K562 (cell line): ENCODE data around the gene GGA2. TPM values are rescaled to one million over a fixed set of nuclear protein-coding genes. Genes with fewer than 3 reads are reported as not detected.

Experiments used
- ATAC-seq: fragments of 200-7000 bp; cut with Tn5 transposase; 3 replicates; pipeline ENCODE4 v1.9.1; 2020; ENCODE audit warnings: moderate library complexity
- BruUV-seq: library from RNA; stranded (reverse); fragments of 400-500 nt; replicated peaks from 2 replicates; lab custom pipeline; 2021; lab: Mats Ljungman, UMichigan
- CTCF ChIA-PET: fragments of 300-600 bp; formaldehyde crosslinking; extraction: SDS; loops from one replicate; lab custom pipeline; 2021; ENCODE audit warnings: low intra/inter-chr PET ratio; lab: Yijun Ruan, JAX
- POLR2A ChIA-PET: fragments of 300-600, 350-650 bp; sonication (Branson Sonifier 250); formaldehyde crosslinking; extraction: SDS; loops from one replicate; lab custom pipeline; 2021; ENCODE audit warnings: antibody characterized with exemption, inconsistent platforms; lab: Yijun Ruan, JAX
- DNase-seq, 4 experiments: peaks; one replicate each; pipeline versions ENCODE4 v3.0.0 to v3.0.0-alpha.2; 2011 to 2018; ENCODE audit warnings: low spot score in 3 of 4, mixed read lengths in 3 of 4; ENCODE audit errors: extremely low read depth in 1 of 4
- FAIRE-seq: peaks from 2 replicates; lab custom pipeline; 2011; peaks lifted over from hg19 to GRCh38; lab: Jason Lieb, UNC
- H2AFZ ChIP-seq: 2 replicates; pipeline ENCODE4 v1.6.0; 2011; ENCODE audit warnings: low read depth, low read length, control low read depth, inconsistent platforms
- H3K27ac ChIP-seq: fragments of 200-600 bp; 3 replicates; pipeline ENCODE4 v1.8.0; 2011; ENCODE audit warnings: low read depth, mild to moderate bottlenecking, control low read depth, inconsistent platforms, low read length, moderate library complexity, mixed read lengths; ENCODE audit errors: extremely low read depth
- H3K27me3 ChIP-seq, 2 experiments: fragments of 300-600 bp in 1 of 2; 2 replicates in 1 of 2; 3 replicates in 1 of 2; pipeline versions ENCODE4 v1.6.0 to v1.8.0; 2011; ENCODE audit warnings: inconsistent platforms in 2 of 2, low read length in 2 of 2, mild to moderate bottlenecking in 1 of 2, mixed read lengths in 1 of 2, moderate library complexity in 1 of 2; ENCODE audit not compliant: control insufficient read depth in 2 of 2, insufficient read depth in 2 of 2
- H3K36me3 ChIP-seq: fragments of 300-600 bp; 3 replicates; pipeline ENCODE4 v1.8.0; 2011; ENCODE audit warnings: mild to moderate bottlenecking, low read length, inconsistent platforms; ENCODE audit not compliant: control insufficient read depth, insufficient read depth
- H3K4me1 ChIP-seq, 2 experiments: fragments of 200-600 bp in 1 of 2; replicated peaks in 1 of 2; 2 replicates in 1 of 2; 3 replicates in 1 of 2; pipeline versions ENCODE4 v1.5.1 to v1.8.0; 2011; ENCODE audit warnings: inconsistent platforms in 2 of 2, low read length in 2 of 2, mild to moderate bottlenecking in 1 of 2, mixed read lengths in 1 of 2, moderate library complexity in 1 of 2; ENCODE audit not compliant: control insufficient read depth in 2 of 2, insufficient read depth in 2 of 2
- H3K4me2 ChIP-seq: 2 replicates; pipeline ENCODE4 v1.6.1; 2011; ENCODE audit warnings: low read length, control low read depth, inconsistent platforms, mixed read lengths; ENCODE audit not compliant: insufficient read depth
- H3K4me3 ChIP-seq: fragments of 200-600 bp; sonication (generic), shearing (Covaris generic); 2 replicates; pipeline ENCODE4 v1.5.1; 2016; ENCODE audit warnings: control low read depth, inconsistent platforms
- H3K79me2 ChIP-seq: fragments of 200-600 bp; 3 replicates; pipeline ENCODE4 v1.8.0; 2011; ENCODE audit warnings: low read length, inconsistent platforms; ENCODE audit not compliant: control insufficient read depth, insufficient read depth
- H3K9ac ChIP-seq, 2 experiments: 2 replicates each; pipeline versions ENCODE4 v1.6.0 to v1.6.1; 2011; ENCODE audit warnings: low read depth in 2 of 2, low read length in 2 of 2, control low read depth in 1 of 2, inconsistent platforms in 1 of 2, mild to moderate bottlenecking in 1 of 2, mixed read lengths in 1 of 2; ENCODE audit not compliant: insufficient read depth in 1 of 2
- H3K9me1 ChIP-seq: one replicate; pipeline ENCODE4 v1.6.0; 2011; ENCODE audit warnings: inconsistent platforms, mild to moderate bottlenecking, low read length, moderate library complexity; ENCODE audit not compliant: control insufficient read depth, insufficient read depth
- H3K9me3 ChIP-seq: replicated peaks from 2 replicates; pipeline ENCODE4 v1.5.1; 2011; ENCODE audit warnings: low read depth, low read length, inconsistent platforms; ENCODE audit not compliant: control insufficient read depth, insufficient read depth
- H4K20me1 ChIP-seq: replicated peaks from 2 replicates; pipeline ENCODE4 v1.6.1; 2011; ENCODE audit warnings: low read length, inconsistent platforms, mixed read lengths; ENCODE audit not compliant: control insufficient read depth, insufficient read depth
- ARID2 ChIP-seq: fragments of 450-650 bp; IDR thresholded peaks from 2 replicates; pipeline ENCODE4 v1.6.1; 2017; ENCODE audit warnings: antibody characterized with exemption, mild to moderate bottlenecking
- EHMT2 ChIP-seq: fragments of 450-650 bp; IDR thresholded peaks from 2 replicates; pipeline ENCODE4 v1.6.1; 2018; ENCODE audit warnings: antibody characterized with exemption
- ETV1 ChIP-seq: fragments of 450-650 bp; conservative IDR thresholded peaks from 2 replicates; pipeline ENCODE4 v1.6.1; 2016; ENCODE audit warnings: missing genetic modification characterization, control low read depth, low read depth, missing compliant biosample characterization
- FOXK2 ChIP-seq, 2 experiments: fragments of 450-650 bp; IDR thresholded peaks in 1 of 2; conservative IDR thresholded peaks in 1 of 2; 2 replicates each; pipeline ENCODE4 v1.6.1; 2016; ENCODE audit warnings: low read depth in 2 of 2, mild to moderate bottlenecking in 1 of 2
- GTF2A2 ChIP-seq: IDR thresholded peaks from 2 replicates; pipeline ENCODE4 v1.6.1; 2016; ENCODE audit warnings: mild to moderate bottlenecking, missing genetic modification characterization, missing compliant biosample characterization
- HNRNPH1 ChIP-seq: fragments of 200-400 bp; formaldehyde crosslinking; optimal IDR thresholded peaks from 2 replicates; pipeline ENCODE3; 2017; ENCODE audit warnings: low read depth, mild to moderate bottlenecking, low read length, moderate library complexity
- HNRNPK ChIP-seq: fragments of 200-400 bp; formaldehyde crosslinking; IDR thresholded peaks from one replicate; pipeline ENCODE4 v1.6.1; 2018; ENCODE audit warnings: mild to moderate bottlenecking, low read depth, low read length; ENCODE audit not compliant: poor library complexity, severe bottlenecking
- IRF2 ChIP-seq: sonication (generic); formaldehyde crosslinking; IDR thresholded peaks from 2 replicates; pipeline ENCODE4 v1.8.1; 2022; ENCODE audit warnings: mild to moderate bottlenecking, missing genetic modification reagents
- KLF16 ChIP-seq: IDR thresholded peaks from 2 replicates; pipeline ENCODE4 v1.6.1; 2016; ENCODE audit warnings: antibody characterized with exemption
- L3MBTL2 ChIP-seq: fragments of 450-650 bp; IDR thresholded peaks from 2 replicates; pipeline ENCODE4 v1.6.1; 2016; ENCODE audit warnings: mild to moderate bottlenecking, moderate library complexity
- LEF1 ChIP-seq: fragments of 450-650 bp; IDR thresholded peaks from 2 replicates; pipeline ENCODE4 v1.6.1; 2016; ENCODE audit warnings: mild to moderate bottlenecking
- MBD2 ChIP-seq: sonication (generic); IDR thresholded peaks from 2 replicates; pipeline ENCODE4 v1.6.1; 2016; ENCODE audit warnings: low read depth, borderline replicate concordance
- MYNN ChIP-seq, 2 experiments: sonication (generic); formaldehyde crosslinking in 1 of 2; IDR thresholded peaks; 2 replicates each; pipeline versions ENCODE4 v1.5.0 to v1.6.1; 2016 to 2020; ENCODE audit warnings: antibody characterized with exemption in 1 of 2, missing genetic modification reagents in 1 of 2
- PHF21A ChIP-seq: fragments of 450-650 bp; IDR thresholded peaks from 2 replicates; pipeline ENCODE4 v1.6.1; 2017; ENCODE audit warnings: low read depth, borderline replicate concordance
- RBFOX2 ChIP-seq: fragments of 200-400 bp; formaldehyde crosslinking; IDR thresholded peaks from 2 replicates; pipeline ENCODE4 v1.6.1; 2017; ENCODE audit warnings: low read depth, mild to moderate bottlenecking, low read length, moderate library complexity
- RFX1 ChIP-seq: fragments of 450-650 bp; IDR thresholded peaks from 2 replicates; pipeline ENCODE4 v1.6.1; 2016; ENCODE audit warnings: mild to moderate bottlenecking, moderate library complexity
- SAP30 ChIP-seq: fragments of 200-600 bp; sonication (generic); IDR thresholded peaks from 2 replicates; pipeline ENCODE4 v1.6.1; 2012; ENCODE audit warnings: borderline replicate concordance, low read depth, mild to moderate bottlenecking, moderate library complexity, low read length, control low read depth, inconsistent platforms; ENCODE audit not compliant: insufficient read depth, poor library complexity, severe bottlenecking
- SMAD3 ChIP-seq: fragments of 450-650 bp; formaldehyde crosslinking; conservative IDR thresholded peaks from 2 replicates; pipeline ENCODE4 v1.4.0; 2020; ENCODE audit warnings: mild to moderate bottlenecking
- SOX6 ChIP-seq: fragments of 450-650 bp; IDR thresholded peaks from 2 replicates; pipeline ENCODE4 v1.6.1; 2014; ENCODE audit warnings: mild to moderate bottlenecking
- SREBF2 ChIP-seq: sonication (generic); formaldehyde crosslinking; IDR thresholded peaks from 2 replicates; pipeline ENCODE4 v1.4.0; 2020; ENCODE audit warnings: mild to moderate bottlenecking, missing genetic modification reagents
- TEAD1 ChIP-seq, 2 experiments: fragments of 450-650 bp in 1 of 2; sonication (generic) in 1 of 2; formaldehyde crosslinking; IDR thresholded peaks; 2 replicates each; pipeline versions ENCODE4 v1.4.0 to v1.8.0; 2020 to 2022; ENCODE audit warnings: mild to moderate bottlenecking in 2 of 2, missing genetic modification reagents in 1 of 2
- TFAP4 ChIP-seq: sonication (generic); formaldehyde crosslinking; IDR thresholded peaks from 2 replicates; pipeline ENCODE4 v1.8.0; 2022; ENCODE audit warnings: missing genetic modification reagents, mild to moderate bottlenecking, moderate library complexity, borderline replicate concordance
- ZFX ChIP-seq: sonication (generic); formaldehyde crosslinking; IDR thresholded peaks from 2 replicates; pipeline ENCODE4 v1.8.0; 2022; ENCODE audit warnings: mild to moderate bottlenecking, missing genetic modification reagents, moderate library complexity
- WGBS: fragments of 100-300 bp; shearing (Covaris generic); methylation state at CpG from one replicate; pipeline ENCODE4 v1.1.6; 2016; ENCODE audit warnings: low coverage, mixed read lengths; ENCODE audit not compliant: insufficient coverage; ENCODE audit errors: missing lambda C conversion rate; 5-methylcytosine and 5-hydroxymethylcytosine counted together
- in situ Hi-C: fragments of 300-500 bp; cut with MboI; formaldehyde crosslinking; loops from 4 replicates; pipeline ENCODE4 v1.15.0; 2018; ENCODE audit warnings: inconsistent platforms, mixed read lengths
- intact Hi-C: fragments of 100-400 bp; cut with micrococcal nuclease; formaldehyde crosslinking; loops from 2 replicates; pipeline ENCODE4 v1.14.2; 2022
- polyA plus RNA-seq, 8 experiments: library from polyadenylated mRNA; depleted of rRNA in 4 of 8; stranded (reverse) in 5 of 8; unstranded in 3 of 8; fragments of >200 nt; fragmentation: Nextera tagmentation in 2 of 8; fragmentation: Illumina TruSeq in 1 of 8; extraction: Ambion mirVana in 2 of 8; extraction: Trizol in 1 of 8; gene quantifications; 2 replicates each; pipeline versions ENCODE4 v1.2.1 to v1.2.3, GENCODE V29; 2011 to 2014; ENCODE audit warnings: inconsistent platforms in 1 of 8, missing spikeins in 1 of 8
- total RNA-seq, 7 experiments: library from RNA; depleted of rRNA in 6 of 7; stranded (reverse); fragments of >200 nt in 6 of 7; fragmentation: Illumina TruSeq in 2 of 7; extraction: Trizol in 2 of 7; gene quantifications; 2 replicates each; pipeline versions ENCODE4 v1.2.1 to v1.2.3, GENCODE V29; 2011 to 2021; ENCODE audit warnings: low replicate concordance in 1 of 7

The GGA2 gene
- total and polyA plus RNA-seq, 9 of the 15 experiments (the other 6 are each of a cell fraction or from before 2014, with no cell fraction given) = 11.9 to 133 (median 66.3) TPM

DNA sequence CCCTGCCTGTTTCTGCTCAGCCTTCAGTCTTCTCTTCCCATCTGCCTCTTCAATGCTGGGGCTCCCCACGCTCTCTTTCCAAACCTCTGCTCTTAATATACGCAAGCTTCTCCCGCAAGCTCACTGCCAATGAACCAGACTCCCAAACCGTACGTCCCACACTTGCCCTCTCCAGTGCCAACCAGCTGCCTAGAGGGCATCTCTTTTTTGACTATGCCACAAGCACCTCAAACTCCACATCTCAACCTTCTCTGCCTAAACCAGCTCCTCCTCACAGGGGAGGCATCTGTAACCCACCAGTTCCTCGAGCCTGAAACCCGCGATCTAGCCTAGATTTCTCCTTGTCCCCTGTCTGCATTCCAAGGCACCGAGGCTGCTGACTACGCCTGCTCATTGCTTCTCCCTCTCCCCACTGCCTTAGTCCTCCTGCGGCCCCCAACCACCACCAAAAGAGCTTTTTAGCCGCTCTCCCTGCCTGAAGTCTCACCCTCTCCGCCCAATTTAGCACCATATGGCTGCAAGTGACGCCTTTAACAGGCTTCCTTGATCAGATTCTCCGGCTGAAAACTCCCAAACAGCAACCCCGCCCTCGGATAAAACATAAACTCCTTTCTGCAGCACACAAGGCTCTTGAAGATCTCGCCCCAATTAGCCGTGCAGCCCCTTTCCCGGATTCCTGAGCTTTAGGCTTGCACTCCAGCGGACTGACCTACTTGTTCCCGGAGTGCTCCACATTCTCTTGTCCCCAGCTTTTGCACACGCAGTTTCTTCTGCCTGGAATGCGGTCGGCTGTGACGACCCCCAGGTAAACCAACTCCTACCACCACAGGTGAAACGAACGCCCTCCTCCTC lies 1.5 kb downstream of the GGA2 start:
- BruUV-seq = TSS peak; percentile 56
- H2AFZ ChIP-seq = no peak overlapping the region
- FAIRE-seq (peak; percentile 65), ATAC-seq (peak; percentile 13), DNase-seq (peak in 2 of 4 experiments; percentile 28 to 60)
- peak overlapping the region; percentile 83 for H3K27ac ChIP-seq
- intact Hi-C loops (loop anchor here (2.0 to 5.0 kb wide), 2 partner anchors 48 to 72 kb away; partner anchors contain the start of genes EARS2 and UBFD1), in situ Hi-C loops (no loop called here)
- WGBS = 17% methylated on average over 28 of the region's 28 CpGs
- ChIA-PET CTCF (no interaction called here), POLR2A (interaction anchor here (0.7 to 2.6 kb wide), 5 partner anchors 9 to 50 kb away, joined by 3 to 11 read pairs (median 5); no protein-coding TSS in a partner anchor)
- peak overlapping the region; percentile 62 for H3K4me3 ChIP-seq
- H3K27me3 ChIP-seq = no peaks in the 10 kb centered on the region
- H4K20me1 ChIP-seq = peaks cover 30% of the 10 kb centered on the region
- peaks cover 21% of the 10 kb centered on the region; the same call in 2 of the 3 replicates for H3K36me3 ChIP-seq
- H3K9me3 ChIP-seq = no peaks in the 10 kb centered on the region
- peaks cover 49 to 51% of the 10 kb centered on the region in 2 experiments; a peak in 4 of 5 replicates for H3K4me1 ChIP-seq
- H3K9me1 ChIP-seq = peaks cover 18% of the 10 kb centered on the region
- H3K4me2 ChIP-seq = peak overlapping the region; percentile 88
- peaks cover 65% of the 10 kb centered on the region for H3K79me2 ChIP-seq
- peak overlapping the region; percentile 73 to 92 for H3K9ac ChIP-seq
- TF ChIP-seq EHMT2 (no peak), RBFOX2 (peak; percentile 41), ZFX (CRISPR knock-in tag) (no peak), KLF16 (no peak), LEF1 (no peak), ETV1 (no peak), HNRNPK (no peak), PHF21A (no peak), GTF2A2 (tag) (no peak), RFX1 (no peak), IRF2 (CRISPR knock-in tag) (no peak), SREBF2 (CRISPR knock-in tag) (no peak), MYNN (IDR thresholded peaks at IDR 0.05) (no peak), MYNN (CRISPR knock-in tag; IDR thresholded peaks at IDR 0.05) (no peak), HNRNPH1 (no peak), SOX6 (no peak), SMAD3 (CRISPR knock-in tag) (no peak), ARID2 (no peak), MBD2 (no peak), TFAP4 (CRISPR knock-in tag) (peak; percentile 39), TEAD1 (CRISPR knock-in tag; IDR thresholded peaks at IDR 0.05) (0 out of 4 replicates have a peak, but pooled peaks of 1 of the 2 experiments have one; percentile 38), FOXK2 (conservative IDR thresholded peaks at IDR 0.05 in 1 of 2, IDR thresholded peaks at IDR 0.05 in 1 of 2; ENCODE audit: low read depth in 2 of 2) (0 out of 4 replicates have a peak, but pooled peaks of 1 of the 2 experiments have one; percentile 25), L3MBTL2 (peak; percentile 20; the same call in 1 of the 2 replicates), SAP30 (peak; percentile 38)
